Brain microvascular endothelial cell (primary cell): ENCODE results near the gene KIF3B.

Experiments used
- DNase-seq: peaks from one replicate; pipeline ENCODE4 v3.0.0-alpha.2; 2020
- H3K27ac ChIP-seq: fragments of 250-450 bp; sonication (Bioruptor Pico); 2 replicates; pipeline ENCODE4 v1.5.1; 2020; ENCODE audit warnings: mild to moderate bottlenecking, moderate library complexity
- H3K27me3 ChIP-seq: fragments of 250-450 bp; sonication (Bioruptor Pico); replicated peaks from 2 replicates; pipeline ENCODE4 v1.5.1; 2020; ENCODE audit warnings: mild to moderate bottlenecking
- H3K36me3 ChIP-seq: fragments of 250-450 bp; sonication (Bioruptor Pico); replicated peaks from 2 replicates; pipeline ENCODE4 v1.5.1; 2020; ENCODE audit warnings: mild to moderate bottlenecking
- H3K4me3 ChIP-seq: 2 replicates; pipeline ENCODE4 v1.5.1; 2011; ENCODE audit warnings: low read depth, mild to moderate bottlenecking, control low read depth, low read length, moderate library complexity
- CTCF ChIP-seq: IDR thresholded peaks from 2 replicates; pipeline ENCODE4 v1.5.1; 2011; ENCODE audit warnings: low read depth, mild to moderate bottlenecking, moderate library complexity, low read length, control low read depth, inconsistent platforms; ENCODE audit errors: missing control alignments
- in situ Hi-C: cut with HindIII; loops from 2 replicates; pipeline ENCODE4 v1.10.0; 2017; ENCODE audit warnings: low sequenced_read_pairs, low pct_ligation_motif_present

KIF3B gene

GRCh38 chr20:32231847-32232246 lies 45.6 kb upstream of the KIF3B start:
- peak; percentile 33 for DNase-seq
- in situ Hi-C loops = no loop called here
- no peak overlapping the region for H3K27ac ChIP-seq
- H3K4me3 ChIP-seq = no peak overlapping the region
- H3K36me3 ChIP-seq = peaks cover 55% of the 10 kb centered on the region
- H3K27me3 ChIP-seq = no peaks in the 10 kb centered on the region
- no peak for TF ChIP-seq CTCF

GRCh38 chr20:32232326-32232886 lies 45.0 kb upstream of the KIF3B start:
- no peak for DNase-seq
- in situ Hi-C loops = no loop called here
- TF ChIP-seq CTCF = no peak
- H3K27me3 ChIP-seq = no peaks in the 10 kb centered on the region
- no peak overlapping the region for H3K4me3 ChIP-seq
- peaks cover 53% of the 10 kb centered on the region for H3K36me3 ChIP-seq
- H3K27ac ChIP-seq = no peak overlapping the region

GRCh38 chr20:32233286-32233685 lies 44.2 kb upstream of the KIF3B start:
- no peak for TF ChIP-seq CTCF
- in situ Hi-C loops = no loop called here
- no peak for DNase-seq
- H3K27me3 ChIP-seq = no peaks in the 10 kb centered on the region
- H3K36me3 ChIP-seq = peaks cover 45% of the 10 kb centered on the region
- no peak overlapping the region for H3K4me3 ChIP-seq
- no peak overlapping the region for H3K27ac ChIP-seq

GRCh38 chr20:32234135-32234808 lies 43.2 kb upstream of the KIF3B start:
- no peak overlapping the region for H3K4me3 ChIP-seq
- in situ Hi-C loops = no loop called here
- H3K27ac ChIP-seq = no peak overlapping the region
- no peak for DNase-seq
- TF ChIP-seq CTCF = no peak
- peaks cover 38% of the 10 kb centered on the region for H3K36me3 ChIP-seq
- H3K27me3 ChIP-seq = no peaks in the 10 kb centered on the region

GRCh38 chr20:32235331-32236047 lies 42.0 kb upstream of the KIF3B start:
- DNase-seq = no peak
- Histone ChIP-seq H3K36me3 (peaks cover 38% of the 10 kb centered on the region), H3K4me3 (no peak overlapping the region), H3K27me3 (no peaks in the 10 kb centered on the region), H3K27ac (no peak overlapping the region)
- TF ChIP-seq CTCF = no peak
- in situ Hi-C loops = no loop called here
